Peyer's patch (tissue), 4 donors: ENCODE data around the gene EVPLL.
"Not testable (repeated sequence)": the region's sequence is repeated elsewhere in the genome, so short reads cannot be mapped to it uniquely, and the experiment has no call there.

Experiments used
- POLR2A ChIP-seq, 2 donors: fragments of 450-650 bp; IDR thresholded peaks; one replicate each; pipeline ENCODE4 v1.5.1; 2017; ENCODE audit warnings: antibody characterized with exemption in 2 of 2, mild to moderate bottlenecking in 2 of 2, moderate library complexity in 2 of 2
- TF ChIP-seq, protein P1 (sequence below), 6 experiments: fragments of 450-650 bp in 4 of 6; fragments of 200-600 bp in 2 of 6; sonication (generic) in 1 of 6; IDR thresholded peaks; one replicate each; pipeline ENCODE4 v1.5.1; 2017 to 2019; ENCODE audit warnings: antibody characterized with exemption in 6 of 6, mild to moderate bottlenecking in 3 of 6, moderate library complexity in 1 of 6

DNA sequence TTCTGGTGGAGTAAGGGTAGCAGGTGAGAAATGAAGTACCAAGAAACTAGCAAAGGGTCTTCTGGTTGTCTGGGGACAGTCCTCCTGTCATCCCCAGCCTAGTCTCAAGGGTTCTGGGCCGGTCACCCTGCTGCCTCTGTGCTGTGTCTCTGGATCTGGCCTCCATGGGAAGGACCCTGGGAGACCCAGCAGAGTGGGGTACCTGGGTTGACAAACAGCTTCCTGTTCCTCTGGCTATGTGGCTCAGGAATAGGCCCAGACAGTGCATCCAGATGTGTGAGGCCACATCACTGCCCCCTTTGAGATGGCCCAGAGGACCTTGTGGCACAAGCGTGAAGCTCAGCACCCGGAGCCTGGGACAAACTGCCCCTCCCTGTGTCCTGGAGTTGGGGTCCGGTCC, 10.7 kb downstream of the EVPLL start:
- TF ChIP-seq, protein P1, sequence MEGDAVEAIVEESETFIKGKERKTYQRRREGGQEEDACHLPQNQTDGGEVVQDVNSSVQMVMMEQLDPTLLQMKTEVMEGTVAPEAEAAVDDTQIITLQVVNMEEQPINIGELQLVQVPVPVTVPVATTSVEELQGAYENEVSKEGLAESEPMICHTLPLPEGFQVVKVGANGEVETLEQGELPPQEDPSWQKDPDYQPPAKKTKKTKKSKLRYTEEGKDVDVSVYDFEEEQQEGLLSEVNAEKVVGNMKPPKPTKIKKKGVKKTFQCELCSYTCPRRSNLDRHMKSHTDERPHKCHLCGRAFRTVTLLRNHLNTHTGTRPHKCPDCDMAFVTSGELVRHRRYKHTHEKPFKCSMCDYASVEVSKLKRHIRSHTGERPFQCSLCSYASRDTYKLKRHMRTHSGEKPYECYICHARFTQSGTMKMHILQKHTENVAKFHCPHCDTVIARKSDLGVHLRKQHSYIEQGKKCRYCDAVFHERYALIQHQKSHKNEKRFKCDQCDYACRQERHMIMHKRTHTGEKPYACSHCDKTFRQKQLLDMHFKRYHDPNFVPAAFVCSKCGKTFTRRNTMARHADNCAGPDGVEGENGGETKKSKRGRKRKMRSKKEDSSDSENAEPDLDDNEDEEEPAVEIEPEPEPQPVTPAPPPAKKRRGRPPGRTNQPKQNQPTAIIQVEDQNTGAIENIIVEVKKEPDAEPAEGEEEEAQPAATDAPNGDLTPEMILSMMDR (IDR thresholded peaks at IDR 0.05): not testable (repeated sequence)
- TF ChIP-seq POLR2A (IDR thresholded peaks at IDR 0.05): not testable (repeated sequence)
